Keratinocyte (primary cell): ENCODE results near the gene CCDC33. TPM values are rescaled to one million over a fixed set of nuclear protein-coding genes. Genes with fewer than 3 reads are reported as not detected.
A peak's percentile ranks its signal among the peaks of the same experiment; 100 is the strongest.

Source experiments
- DNase-seq: peaks from one replicate; pipeline ENCODE4 v3.0.0-alpha.2; 2011; ENCODE audit warnings: low read depth, missing footprints, low spot score
- FAIRE-seq: peaks from 2 replicates; lab custom pipeline; 2011; peaks lifted over from hg19 to GRCh38; lab: Jason Lieb, UNC
- H2AFZ ChIP-seq: 2 replicates; pipeline ENCODE4 v1.6.0; 2012; ENCODE audit warnings: low read length, control low read depth, inconsistent platforms; ENCODE audit not compliant: control insufficient read depth
- H3K27ac ChIP-seq: 2 replicates; pipeline ENCODE4 v1.5.1; 2011; ENCODE audit warnings: low read length; ENCODE audit not compliant: control insufficient read depth, insufficient read depth
- H3K27me3 ChIP-seq: 3 replicates; pipeline ENCODE4 v1.6.0; 2011; ENCODE audit warnings: low read length; ENCODE audit not compliant: control insufficient read depth, insufficient read depth; ENCODE audit errors: extremely low read depth
- H3K36me3 ChIP-seq, 2 experiments: 2 replicates in 1 of 2; 3 replicates in 1 of 2; pipeline ENCODE4 v1.5.1; 2011; ENCODE audit warnings: low read length in 2 of 2, mild to moderate bottlenecking in 1 of 2; ENCODE audit not compliant: control insufficient read depth in 2 of 2, insufficient read depth in 2 of 2; ENCODE audit errors: extremely low read depth in 1 of 2
- H3K4me1 ChIP-seq: 3 replicates; pipeline ENCODE4 v1.5.1; 2011; ENCODE audit warnings: low read length; ENCODE audit not compliant: control insufficient read depth, insufficient read depth; ENCODE audit errors: extremely low read depth
- H3K4me2 ChIP-seq: 3 replicates; pipeline ENCODE4 v1.6.0; 2011; ENCODE audit warnings: low read depth, low read length; ENCODE audit not compliant: control insufficient read depth, insufficient read depth; ENCODE audit errors: extremely low read depth
- H3K4me3 ChIP-seq, 3 experiments: fragments of 200-600 bp in 1 of 3; sonication (generic) in 1 of 3; 2 replicates in 2 of 3; 3 replicates in 1 of 3; pipeline ENCODE4 v1.5.1; 2011 to 2016; ENCODE audit warnings: low read length in 3 of 3, mild to moderate bottlenecking in 3 of 3, control low read depth in 2 of 3, inconsistent platforms in 1 of 3, low read depth in 1 of 3, mixed read lengths in 1 of 3, mixed run types in 1 of 3, moderate library complexity in 1 of 3; ENCODE audit not compliant: control insufficient read depth in 2 of 3, insufficient read depth in 2 of 3; ENCODE audit errors: extremely low read depth in 1 of 3
- H3K79me2 ChIP-seq: 2 replicates; pipeline ENCODE4 v1.6.0; 2012; ENCODE audit warnings: low read length; ENCODE audit not compliant: control insufficient read depth, insufficient read depth
- H3K9ac ChIP-seq: 3 replicates; pipeline ENCODE4 v1.6.0; 2011; ENCODE audit warnings: low read length; ENCODE audit not compliant: control insufficient read depth, insufficient read depth; ENCODE audit errors: extremely low read depth
- H3K9me1 ChIP-seq: 3 replicates; pipeline ENCODE4 v1.6.0; 2011; ENCODE audit warnings: low read length; ENCODE audit not compliant: control insufficient read depth, insufficient read depth; ENCODE audit errors: extremely low read depth
- H3K9me3 ChIP-seq: 2 replicates; pipeline ENCODE4 v1.5.1; 2012; ENCODE audit warnings: low read depth, low read length; ENCODE audit not compliant: control insufficient read depth
- H4K20me1 ChIP-seq: 3 replicates; pipeline ENCODE4 v1.6.0; 2011; ENCODE audit warnings: low read length; ENCODE audit not compliant: control insufficient read depth, insufficient read depth; ENCODE audit errors: extremely low read depth
- CTCF ChIP-seq, 3 experiments: IDR thresholded peaks in 1 of 3; conservative IDR thresholded peaks in 1 of 3; optimal IDR thresholded peaks in 1 of 3; 2 replicates in 2 of 3; 3 replicates in 1 of 3; pipeline versions ENCODE3 to v1.5.1; 2011; ENCODE audit warnings: low read length in 3 of 3, mild to moderate bottlenecking in 3 of 3, moderate library complexity in 2 of 3, control low read depth in 1 of 3, inconsistent platforms in 1 of 3; ENCODE audit not compliant: insufficient read depth in 2 of 3; ENCODE audit errors: extremely low read depth in 1 of 3
- EZH2 ChIP-seq: IDR thresholded peaks from one replicate; pipeline ENCODE4 v1.6.1; 2012; ENCODE audit warnings: inconsistent platforms, mild to moderate bottlenecking, low read length, moderate library complexity
- dilution Hi-C: fragments of 300-500 bp; cut with MboI; formaldehyde crosslinking; loops from one replicate; pipeline ENCODE4 v1.7.0; 2020; ENCODE audit warnings: low sequenced_read_pairs; ENCODE audit not compliant: extremely low pct_ligation_motif_present
- polyA plus RNA-seq, 5 experiments: library from polyadenylated mRNA; depleted of rRNA in 3 of 5; stranded (reverse) in 3 of 5; stranded (forward) in 1 of 5; unstranded in 1 of 5; fragments of >200 nt; gene quantifications; 1 replicate in 1 of 5; 2 replicates in 3 of 5; 3 replicates in 1 of 5; pipeline versions ENCODE4 v1.2.1 to v1.2.3, GENCODE V29; 2011 to 2012; ENCODE audit warnings: missing spikeins in 2 of 5, low read depth in 1 of 5, low replicate concordance in 1 of 5

Gene CCDC33
- polyA plus RNA-seq, 1 donor (not counting 4 experiments of a cell fraction or from before 2014, with no cell fraction given) = not detected

DNA sequence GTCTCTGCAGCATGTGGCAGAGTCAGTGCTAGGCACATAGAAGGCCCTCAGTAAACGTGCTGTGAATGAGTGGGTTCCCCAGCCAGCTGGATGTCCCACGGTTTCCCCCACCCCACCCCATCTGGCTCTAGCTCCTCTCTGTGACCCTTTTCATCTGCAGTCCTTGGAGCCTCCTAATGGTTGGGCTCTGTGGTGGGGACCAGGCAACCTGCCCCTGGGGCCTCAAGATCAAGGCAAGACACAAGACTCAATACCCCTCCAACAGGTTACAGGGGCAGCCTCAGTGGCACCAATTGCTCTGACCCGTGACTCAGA is 148.4 kb downstream of the CCDC33 start:
- TF ChIP-seq EZH2 (no peak), CTCF (optimal IDR thresholded peaks at IDR 0.05 in 1 of 3, IDR thresholded peaks at IDR 0.05 in 1 of 3, conservative IDR thresholded peaks at IDR 0.05 in 1 of 3; ENCODE audit: extremely low read depth in 1 of 3, insufficient read depth in 2 of 3, low read length in 3 of 3) (no peak)
- H3K4me1 ChIP-seq = peaks cover 69% of the 10 kb centered on the region
- H3K27me3 ChIP-seq = no peaks in the 10 kb centered on the region
- dilution Hi-C loops = no loop called here
- no peaks in the 10 kb centered on the region for H4K20me1 ChIP-seq
- H3K9me3 ChIP-seq = no peaks in the 10 kb centered on the region
- FAIRE-seq (peak; percentile 34), DNase-seq (no peak)
- no peaks in the 10 kb centered on the region for H3K36me3 ChIP-seq
- peak overlapping the region; percentile 45 for H3K4me2 ChIP-seq
- H3K9ac ChIP-seq = peak overlapping the region; percentile 75
- H3K9me1 ChIP-seq = no peaks in the 10 kb centered on the region
- H2AFZ ChIP-seq = no peak overlapping the region
- no peaks in the 10 kb centered on the region for H3K79me2 ChIP-seq
- no peak overlapping the region for H3K4me3 ChIP-seq
- H3K27ac ChIP-seq = peak overlapping the region; percentile 96

DNA sequence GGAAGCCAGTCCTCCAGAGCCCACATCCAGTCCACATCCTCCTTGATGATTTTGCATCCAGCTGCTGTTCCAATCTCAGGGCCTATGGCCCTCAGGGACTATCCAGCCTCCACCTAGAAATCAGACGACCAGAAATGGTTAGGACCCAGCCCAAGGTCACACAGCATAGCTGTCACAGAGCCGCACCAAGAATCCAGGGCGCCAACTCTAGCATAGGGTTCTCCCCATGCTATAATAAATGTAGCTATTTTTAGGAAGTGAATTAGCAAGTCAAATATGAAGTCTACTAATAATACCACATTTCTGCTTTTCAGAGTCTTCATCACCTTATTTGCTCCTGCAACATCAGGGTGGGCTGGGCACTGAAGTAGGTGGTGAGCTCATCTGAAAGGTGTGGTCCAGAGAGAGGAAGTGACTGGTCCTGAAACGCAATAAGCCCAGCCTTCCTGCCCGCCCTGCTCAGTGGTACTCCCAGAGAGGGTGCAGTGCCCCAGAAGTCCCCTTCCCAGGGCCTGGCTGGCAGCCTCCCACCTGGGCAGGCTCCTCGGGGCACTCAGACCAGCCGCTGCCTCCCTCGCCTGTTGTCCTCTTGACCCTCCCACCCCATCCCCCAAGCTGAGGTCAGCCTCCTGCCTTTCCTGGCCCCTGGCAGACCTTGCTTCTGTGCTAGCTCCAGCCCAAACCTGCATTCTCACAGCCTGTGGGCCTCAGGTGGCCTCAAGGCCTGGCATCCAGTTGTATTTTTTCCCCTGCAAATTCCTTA is 148.9 kb downstream of the CCDC33 start:
- peaks cover 69% of the 10 kb centered on the region for H3K4me1 ChIP-seq
- no peaks in the 10 kb centered on the region for H3K9me3 ChIP-seq
- peak overlapping the region; percentile 75 for H3K9ac ChIP-seq
- dilution Hi-C loops = no loop called here
- no peaks in the 10 kb centered on the region for H3K79me2 ChIP-seq
- peak overlapping the region; percentile 96 for H3K27ac ChIP-seq
- H3K4me2 ChIP-seq = peak overlapping the region; percentile 50
- TF ChIP-seq EZH2 = no peak
- TF ChIP-seq CTCF (optimal IDR thresholded peaks at IDR 0.05 in 1 of 3, IDR thresholded peaks at IDR 0.05 in 1 of 3, conservative IDR thresholded peaks at IDR 0.05 in 1 of 3; ENCODE audit: extremely low read depth in 1 of 3, insufficient read depth in 2 of 3, low read length in 3 of 3) = no peak
- DNase-seq = no peak
- H3K9me1 ChIP-seq = no peaks in the 10 kb centered on the region
- no peaks in the 10 kb centered on the region for H3K27me3 ChIP-seq
- FAIRE-seq = peak; percentile 99
- H4K20me1 ChIP-seq = no peaks in the 10 kb centered on the region
- H3K4me3 ChIP-seq = no peak overlapping the region
- no peak overlapping the region for H2AFZ ChIP-seq
- H3K36me3 ChIP-seq = no peaks in the 10 kb centered on the region
